HepG2 (cell line): ENCODE data around the gene PPP1CC. TPM values are rescaled to one million over a fixed set of nuclear protein-coding genes. Genes with fewer than 3 reads are reported as not detected.

Experiments used
- GABPA ChIP-seq, 2 experiments: IDR thresholded peaks; 2 replicates each; pipeline ENCODE4 v1.6.1; 2011 to 2016; ENCODE audit warnings: low read depth in 2 of 2, low read length in 1 of 2, missing biosample characterization in 1 of 2, missing genetic modification characterization in 1 of 2
- KLF12 ChIP-seq: sonication (generic); formaldehyde crosslinking; IDR thresholded peaks from 2 replicates; pipeline ENCODE4 v1.4.0; 2020; ENCODE audit warnings: missing genetic modification reagents, borderline replicate concordance
- NFE2L2 ChIP-seq: fragments of 150-350 bp; IDR thresholded peaks from 2 replicates; pipeline ENCODE4 v1.6.1; 2014; ENCODE audit warnings: low read length
- NKX3-1 ChIP-seq: sonication (generic); formaldehyde crosslinking; IDR thresholded peaks from 2 replicates; pipeline ENCODE4 v1.5.0; 2020; ENCODE audit warnings: missing genetic modification reagents
- NR2F2 ChIP-seq: IDR thresholded peaks from 2 replicates; pipeline ENCODE4 v1.6.1; 2012; ENCODE audit warnings: low read depth, inconsistent platforms, borderline replicate concordance
- REXO4 ChIP-seq: sonication (generic); formaldehyde crosslinking; IDR thresholded peaks from 2 replicates; pipeline ENCODE4 v1.8.0; 2022; ENCODE audit warnings: missing genetic modification reagents, mild to moderate bottlenecking, borderline replicate concordance
- SCMH1 ChIP-seq: sonication (generic); formaldehyde crosslinking; IDR thresholded peaks from 2 replicates; pipeline ENCODE4 v1.9.0; 2021; ENCODE audit warnings: missing genetic modification reagents, mild to moderate bottlenecking, borderline replicate concordance
- SIX1 ChIP-seq: sonication (generic); formaldehyde crosslinking; IDR thresholded peaks from 2 replicates; pipeline ENCODE4 v1.4.0; 2020; ENCODE audit warnings: missing genetic modification reagents, borderline replicate concordance
- SNRNP70 ChIP-seq: fragments of 200-400 bp; formaldehyde crosslinking; IDR thresholded peaks from 2 replicates; pipeline ENCODE4 v1.6.1; 2017; ENCODE audit warnings: mild to moderate bottlenecking, low read depth, low read length, moderate library complexity
- ZNF263 ChIP-seq: sonication (generic); formaldehyde crosslinking; IDR thresholded peaks from 2 replicates; pipeline ENCODE4 v1.4.0; 2020; ENCODE audit warnings: missing genetic modification reagents
- ZNF367 ChIP-seq: sonication (generic); formaldehyde crosslinking; IDR thresholded peaks from 2 replicates; pipeline ENCODE4 v1.4.0; 2020; ENCODE audit warnings: missing genetic modification reagents, borderline replicate concordance
- ZNF513 ChIP-seq: sonication (generic); formaldehyde crosslinking; conservative IDR thresholded peaks from 2 replicates; pipeline ENCODE4 v1.5.0; 2020; ENCODE audit warnings: missing genetic modification reagents
- ZNF549 ChIP-seq: sonication (generic); formaldehyde crosslinking; IDR thresholded peaks from 2 replicates; pipeline ENCODE4 v1.5.0; 2020; ENCODE audit warnings: missing genetic modification reagents
- ZNF660 ChIP-seq: sonication (generic); formaldehyde crosslinking; IDR thresholded peaks from 2 replicates; pipeline ENCODE4 v1.5.1; 2020; ENCODE audit warnings: mild to moderate bottlenecking, low read depth, missing genetic modification reagents, borderline replicate concordance
- polyA plus RNA-seq, 8 experiments: library from polyadenylated mRNA; depleted of rRNA in 3 of 8; stranded (reverse) in 7 of 8; unstranded in 1 of 8; fragments of >200 nt; fragmentation: Illumina TruSeq in 4 of 8; extraction: Trizol in 4 of 8; gene quantifications; 2 replicates each; pipeline versions ENCODE4 v1.2.1 to v1.2.3, GENCODE V29; 2011 to 2016; ENCODE audit warnings: low read depth in 4 of 8, missing spikeins in 1 of 8, mixed read lengths in 1 of 8; ENCODE audit not compliant: insufficient read depth in 1 of 8
- total RNA-seq, 5 experiments: library from RNA; depleted of rRNA; stranded (reverse); fragments of >200 nt; fragmentation: Illumina TruSeq; extraction: Trizol; gene quantifications; 2 replicates each; pipeline ENCODE4 v1.2.3, GENCODE V29; 2016; ENCODE audit warnings: low read depth in 1 of 5
- TF ChIP-seq, protein P1 (sequence below): sonication (generic); formaldehyde crosslinking; IDR thresholded peaks from 2 replicates; pipeline ENCODE4 v1.4.0; 2020; ENCODE audit warnings: missing genetic modification reagents, mild to moderate bottlenecking, borderline replicate concordance
- TF ChIP-seq, protein P2 (sequence below): sonication (generic); formaldehyde crosslinking; IDR thresholded peaks from 2 replicates; pipeline ENCODE4 v1.4.0; 2020; ENCODE audit warnings: missing genetic modification reagents, borderline replicate concordance
- TF ChIP-seq, protein P3 (sequence below): sonication (generic); formaldehyde crosslinking; IDR thresholded peaks from 2 replicates; pipeline ENCODE4 v1.4.0; 2020; ENCODE audit warnings: missing genetic modification reagents
- TF ChIP-seq, protein P4 (sequence below): sonication (generic); formaldehyde crosslinking; IDR thresholded peaks from 2 replicates; pipeline ENCODE4; 2020; ENCODE audit warnings: missing genetic modification reagents, mild to moderate bottlenecking, borderline replicate concordance

The PPP1CC gene
- total and polyA plus RNA-seq, 2 of the 13 experiments (the other 11 are each of a cell fraction or from before 2014, with no cell fraction given): 178 to 187 TPM

GRCh38 chr12:110742718-110743570, at the start of gene PPP1CC (continued):
- TF ChIP-seq ZNF513 (CRISPR knock-in tag) (no peak), SIX1 (CRISPR knock-in tag) (no peak), ZNF549 (CRISPR knock-in tag) (no peak), ZNF660 (no peak), ZNF367 (no peak), REXO4 (no peak), NFE2L2 (no peak), NKX3-1 (CRISPR knock-in tag) (0 out of 2 replicates have a peak, but pooled peaks have one; percentile 13), SNRNP70 (no peak), ZNF263 (CRISPR knock-in tag) (no peak), NR2F2 (no peak), SCMH1 (no peak), KLF12 (CRISPR knock-in tag) (peak; percentile 75; the same call in 1 of the 2 replicates), GABPA (IDR thresholded peaks at IDR 0.05; ENCODE audit: low read depth, low read length) (no peak), GABPA (CRISPR knock-in tag; IDR thresholded peaks at IDR 0.05; ENCODE audit: low read depth) (peak; percentile 46; the same call in 1 of the 2 replicates)
- TF ChIP-seq, protein P1, sequence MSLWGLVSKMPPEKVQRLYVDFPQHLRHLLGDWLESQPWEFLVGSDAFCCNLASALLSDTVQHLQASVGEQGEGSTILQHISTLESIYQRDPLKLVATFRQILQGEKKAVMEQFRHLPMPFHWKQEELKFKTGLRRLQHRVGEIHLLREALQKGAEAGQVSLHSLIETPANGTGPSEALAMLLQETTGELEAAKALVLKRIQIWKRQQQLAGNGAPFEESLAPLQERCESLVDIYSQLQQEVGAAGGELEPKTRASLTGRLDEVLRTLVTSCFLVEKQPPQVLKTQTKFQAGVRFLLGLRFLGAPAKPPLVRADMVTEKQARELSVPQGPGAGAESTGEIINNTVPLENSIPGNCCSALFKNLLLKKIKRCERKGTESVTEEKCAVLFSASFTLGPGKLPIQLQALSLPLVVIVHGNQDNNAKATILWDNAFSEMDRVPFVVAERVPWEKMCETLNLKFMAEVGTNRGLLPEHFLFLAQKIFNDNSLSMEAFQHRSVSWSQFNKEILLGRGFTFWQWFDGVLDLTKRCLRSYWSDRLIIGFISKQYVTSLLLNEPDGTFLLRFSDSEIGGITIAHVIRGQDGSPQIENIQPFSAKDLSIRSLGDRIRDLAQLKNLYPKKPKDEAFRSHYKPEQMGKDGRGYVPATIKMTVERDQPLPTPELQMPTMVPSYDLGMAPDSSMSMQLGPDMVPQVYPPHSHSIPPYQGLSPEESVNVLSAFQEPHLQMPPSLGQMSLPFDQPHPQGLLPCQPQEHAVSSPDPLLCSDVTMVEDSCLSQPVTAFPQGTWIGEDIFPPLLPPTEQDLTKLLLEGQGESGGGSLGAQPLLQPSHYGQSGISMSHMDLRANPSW (CRISPR knock-in tag): no peak
- TF ChIP-seq, protein P2, sequence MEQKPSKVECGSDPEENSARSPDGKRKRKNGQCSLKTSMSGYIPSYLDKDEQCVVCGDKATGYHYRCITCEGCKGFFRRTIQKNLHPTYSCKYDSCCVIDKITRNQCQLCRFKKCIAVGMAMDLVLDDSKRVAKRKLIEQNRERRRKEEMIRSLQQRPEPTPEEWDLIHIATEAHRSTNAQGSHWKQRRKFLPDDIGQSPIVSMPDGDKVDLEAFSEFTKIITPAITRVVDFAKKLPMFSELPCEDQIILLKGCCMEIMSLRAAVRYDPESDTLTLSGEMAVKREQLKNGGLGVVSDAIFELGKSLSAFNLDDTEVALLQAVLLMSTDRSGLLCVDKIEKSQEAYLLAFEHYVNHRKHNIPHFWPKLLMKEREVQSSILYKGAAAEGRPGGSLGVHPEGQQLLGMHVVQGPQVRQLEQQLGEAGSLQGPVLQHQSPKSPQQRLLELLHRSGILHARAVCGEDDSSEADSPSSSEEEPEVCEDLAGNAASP: no peak
- TF ChIP-seq, protein P3, sequence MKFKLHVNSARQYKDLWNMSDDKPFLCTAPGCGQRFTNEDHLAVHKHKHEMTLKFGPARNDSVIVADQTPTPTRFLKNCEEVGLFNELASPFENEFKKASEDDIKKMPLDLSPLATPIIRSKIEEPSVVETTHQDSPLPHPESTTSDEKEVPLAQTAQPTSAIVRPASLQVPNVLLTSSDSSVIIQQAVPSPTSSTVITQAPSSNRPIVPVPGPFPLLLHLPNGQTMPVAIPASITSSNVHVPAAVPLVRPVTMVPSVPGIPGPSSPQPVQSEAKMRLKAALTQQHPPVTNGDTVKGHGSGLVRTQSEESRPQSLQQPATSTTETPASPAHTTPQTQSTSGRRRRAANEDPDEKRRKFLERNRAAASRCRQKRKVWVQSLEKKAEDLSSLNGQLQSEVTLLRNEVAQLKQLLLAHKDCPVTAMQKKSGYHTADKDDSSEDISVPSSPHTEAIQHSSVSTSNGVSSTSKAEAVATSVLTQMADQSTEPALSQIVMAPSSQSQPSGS (CRISPR knock-in tag): 0 out of 2 replicates have a peak, but pooled peaks have one; percentile 32
- TF ChIP-seq, protein P4, sequence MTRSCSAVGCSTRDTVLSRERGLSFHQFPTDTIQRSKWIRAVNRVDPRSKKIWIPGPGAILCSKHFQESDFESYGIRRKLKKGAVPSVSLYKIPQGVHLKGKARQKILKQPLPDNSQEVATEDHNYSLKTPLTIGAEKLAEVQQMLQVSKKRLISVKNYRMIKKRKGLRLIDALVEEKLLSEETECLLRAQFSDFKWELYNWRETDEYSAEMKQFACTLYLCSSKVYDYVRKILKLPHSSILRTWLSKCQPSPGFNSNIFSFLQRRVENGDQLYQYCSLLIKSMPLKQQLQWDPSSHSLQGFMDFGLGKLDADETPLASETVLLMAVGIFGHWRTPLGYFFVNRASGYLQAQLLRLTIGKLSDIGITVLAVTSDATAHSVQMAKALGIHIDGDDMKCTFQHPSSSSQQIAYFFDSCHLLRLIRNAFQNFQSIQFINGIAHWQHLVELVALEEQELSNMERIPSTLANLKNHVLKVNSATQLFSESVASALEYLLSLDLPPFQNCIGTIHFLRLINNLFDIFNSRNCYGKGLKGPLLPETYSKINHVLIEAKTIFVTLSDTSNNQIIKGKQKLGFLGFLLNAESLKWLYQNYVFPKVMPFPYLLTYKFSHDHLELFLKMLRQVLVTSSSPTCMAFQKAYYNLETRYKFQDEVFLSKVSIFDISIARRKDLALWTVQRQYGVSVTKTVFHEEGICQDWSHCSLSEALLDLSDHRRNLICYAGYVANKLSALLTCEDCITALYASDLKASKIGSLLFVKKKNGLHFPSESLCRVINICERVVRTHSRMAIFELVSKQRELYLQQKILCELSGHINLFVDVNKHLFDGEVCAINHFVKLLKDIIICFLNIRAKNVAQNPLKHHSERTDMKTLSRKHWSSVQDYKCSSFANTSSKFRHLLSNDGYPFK (CRISPR knock-in tag): peak; percentile 58; the same call in 1 of the 2 replicates
